ENCODE measurements around the gene DCBLD1.
"Not testable (repeated sequence)": the region's sequence is repeated elsewhere in the genome, so short reads cannot be mapped to it uniquely, and the experiment has no call there.

DCBLD1 gene

GRCh38 chr6:117517995-117518394, 35.5 kb downstream of the DCBLD1 start:
- H3K4ac ChIP-seq (ENCODE audit: low read depth, low read length); H3K14ac ChIP-seq (ENCODE audit: low read length); H3K79me1 ChIP-seq (ENCODE audit: low read length); H3K4me1 ChIP-seq (ENCODE audit: control insufficient read depth in 1 of 2, insufficient read depth in 2 of 2, low read length in 2 of 2); H3K9me3 ChIP-seq (ENCODE audit: insufficient read depth, low read depth, low read length); H4K91ac ChIP-seq (ENCODE audit: low read depth, low read length); H2AK5ac ChIP-seq (ENCODE audit: low read length); H2BK12ac ChIP-seq (ENCODE audit: low read length); DNase-seq; H3K23ac ChIP-seq (ENCODE audit: low read length); H3K27ac ChIP-seq (ENCODE audit: low read depth, low read length); H3K4me2 ChIP-seq (ENCODE audit: low read length); H2BK120ac ChIP-seq (ENCODE audit: insufficient read depth, low read length, poor library complexity); H4K8ac ChIP-seq (ENCODE audit: low read depth, low read length); H3K27me3 ChIP-seq (ENCODE audit: insufficient read depth, low read length); H3K79me2 ChIP-seq (ENCODE audit: control insufficient read depth, insufficient read depth, low read length, poor library complexity); H3K9ac ChIP-seq (ENCODE audit: low read length); H2AFZ ChIP-seq (ENCODE audit: insufficient read depth, low read length, poor library complexity); H4K12ac ChIP-seq (ENCODE audit: low read depth, low read length); H3K18ac ChIP-seq (ENCODE audit: low read length); H3K36me3 ChIP-seq (ENCODE audit: control insufficient read depth in 1 of 2, insufficient read depth in 2 of 2, low read length in 2 of 2); H3K4me3 ChIP-seq (ENCODE audit: low read depth, low read length); H2BK5ac ChIP-seq (ENCODE audit: low read depth, low read length, poor library complexity): not testable (repeated sequence)
- no CpG with 5 or more reads among the region's 5 CpGs for WGBS (ENCODE audit: extremely low coverage, insufficient coverage, insufficient read length)

DNA sequence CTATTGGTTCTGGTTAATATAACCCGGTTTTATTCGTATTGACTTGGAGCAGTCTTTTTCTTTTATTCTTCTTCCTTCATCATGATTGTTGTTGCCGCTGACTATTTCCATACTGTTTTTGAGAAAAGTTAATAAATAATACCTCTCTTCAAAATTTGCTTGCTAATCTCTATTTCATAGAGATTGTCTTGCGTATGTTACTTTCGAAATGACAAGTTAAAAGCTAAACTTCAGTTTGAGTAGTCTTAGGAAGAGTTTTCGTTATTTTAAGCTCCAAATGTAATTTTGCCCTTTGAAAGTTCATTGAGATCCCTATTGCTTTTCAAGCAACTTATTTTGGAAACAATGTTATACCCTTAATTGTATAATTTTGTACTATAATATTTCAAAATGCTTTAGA, 36.4 kb downstream of the DCBLD1 start:
- no peak overlapping the region for H3K9ac ChIP-seq (ENCODE audit: low read length)
- H4K8ac ChIP-seq (ENCODE audit: low read depth, low read length) = no peak overlapping the region
- no peak overlapping the region for H3K4ac ChIP-seq (ENCODE audit: low read depth, low read length)
- DNase-seq = no peak
- H3K18ac ChIP-seq (ENCODE audit: low read length) = no peak overlapping the region
- H2BK12ac ChIP-seq (ENCODE audit: low read length) = no peak overlapping the region
- H4K91ac ChIP-seq (ENCODE audit: low read depth, low read length) = no peak overlapping the region
- H3K27ac ChIP-seq (ENCODE audit: low read depth, low read length) = no peak overlapping the region
- no peak overlapping the region for H4K12ac ChIP-seq (ENCODE audit: low read depth, low read length)
- H2AFZ ChIP-seq (ENCODE audit: insufficient read depth, low read length, poor library complexity) = no peak overlapping the region
- no CpG with 5 or more reads among the region's 6 CpGs for WGBS (ENCODE audit: extremely low coverage, insufficient coverage, insufficient read length)
- H3K23ac ChIP-seq (ENCODE audit: low read length) = no peak overlapping the region
- no peak overlapping the region for H2AK5ac ChIP-seq (ENCODE audit: low read length)
- no peak overlapping the region for H3K4me2 ChIP-seq (ENCODE audit: low read length)
- peaks cover 0 to 9% of the 10 kb centered on the region in 2 experiments for H3K36me3 ChIP-seq (ENCODE audit: control insufficient read depth in 1 of 2, insufficient read depth in 2 of 2, low read length in 2 of 2)
- no peaks in the 10 kb centered on the region for H3K79me2 ChIP-seq (ENCODE audit: control insufficient read depth, insufficient read depth, low read length, poor library complexity)
- peaks cover 0 to 4% of the 10 kb centered on the region in 2 experiments for H3K4me1 ChIP-seq (ENCODE audit: control insufficient read depth in 1 of 2, insufficient read depth in 2 of 2, low read length in 2 of 2)
- H2BK5ac ChIP-seq (ENCODE audit: low read depth, low read length, poor library complexity) = no peak overlapping the region
- peaks cover 4% of the 10 kb centered on the region for H3K79me1 ChIP-seq (ENCODE audit: low read length)
- no peak overlapping the region for H3K4me3 ChIP-seq (ENCODE audit: low read depth, low read length)
- H2BK120ac ChIP-seq (ENCODE audit: insufficient read depth, low read length, poor library complexity) = no peak overlapping the region
- H3K27me3 ChIP-seq (ENCODE audit: insufficient read depth, low read length) = no peaks in the 10 kb centered on the region
- no peaks in the 10 kb centered on the region for H3K9me3 ChIP-seq (ENCODE audit: insufficient read depth, low read depth, low read length)
- no peak overlapping the region for H3K14ac ChIP-seq (ENCODE audit: low read length)

DNA sequence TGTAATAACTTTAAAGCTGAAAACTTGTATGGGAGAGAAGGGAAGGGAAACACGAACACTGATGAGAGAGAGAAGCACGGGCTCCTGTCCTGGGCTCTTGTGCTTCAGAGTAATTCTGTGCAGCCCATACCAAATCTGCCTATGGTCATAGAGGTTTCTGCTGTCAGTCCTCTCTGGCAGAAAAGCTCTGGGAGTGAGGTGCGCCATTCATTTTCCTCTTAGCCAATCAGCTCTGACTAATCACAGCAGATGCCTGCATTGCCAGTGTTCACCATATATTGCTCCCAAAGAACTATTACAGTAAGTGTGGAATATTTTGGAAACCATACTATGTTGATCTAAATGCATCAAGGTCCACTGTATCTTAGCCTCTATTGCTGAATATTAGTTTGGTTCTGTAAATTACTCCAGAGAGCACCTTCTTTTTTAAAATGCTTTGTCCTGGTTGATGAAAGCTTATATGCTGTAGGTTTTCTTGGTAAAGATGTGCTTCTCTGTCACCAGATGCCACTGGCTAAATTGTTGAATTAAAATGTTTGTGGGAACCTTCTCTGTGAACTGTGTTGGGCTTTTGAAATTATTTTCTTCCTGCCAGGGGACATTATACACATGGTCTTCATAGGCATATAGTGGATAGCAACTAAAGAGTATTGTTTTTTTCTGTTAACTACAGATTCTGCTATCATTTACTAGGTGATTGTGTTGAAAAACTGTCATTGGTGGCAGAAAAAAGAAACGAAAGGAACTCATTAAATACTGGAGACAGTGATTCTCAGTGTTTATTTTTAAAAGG, 38.3 kb downstream of the DCBLD1 start:
- Histone ChIP-seq H2BK120ac (ENCODE audit: insufficient read depth, low read length, poor library complexity) (peak overlapping the region; percentile 2), H4K8ac (ENCODE audit: low read depth, low read length) (no peak overlapping the region)

GRCh38 chr6:117521791-117522502, 39.5 kb downstream of the DCBLD1 start:
- H4K91ac ChIP-seq (ENCODE audit: low read depth, low read length) = no peak overlapping the region
- H2BK5ac ChIP-seq (ENCODE audit: low read depth, low read length, poor library complexity) = peak overlapping the region; percentile 40
- whole genome bisulfite sequencing (ENCODE audit: extremely low coverage, insufficient coverage, insufficient read length) = no CpG with 5 or more reads among the region's 5 CpGs
- H3K9ac ChIP-seq (ENCODE audit: low read length) = no peak overlapping the region
- H3K4me1 ChIP-seq (ENCODE audit: control insufficient read depth in 1 of 2, insufficient read depth in 2 of 2, low read length in 2 of 2) = peaks cover 0 to 4% of the 10 kb centered on the region in 2 experiments
- H3K36me3 ChIP-seq (ENCODE audit: control insufficient read depth in 1 of 2, insufficient read depth in 2 of 2, low read length in 2 of 2) = peaks cover 4 to 12% of the 10 kb centered on the region in 2 experiments
- H2AFZ ChIP-seq (ENCODE audit: insufficient read depth, low read length, poor library complexity) = no peak overlapping the region
- peak overlapping the region; percentile 51 for H3K27ac ChIP-seq (ENCODE audit: low read depth, low read length)
- H3K4me3 ChIP-seq (ENCODE audit: low read depth, low read length) = no peak overlapping the region
- no peak overlapping the region for H4K8ac ChIP-seq (ENCODE audit: low read depth, low read length)
- no peaks in the 10 kb centered on the region for H3K9me3 ChIP-seq (ENCODE audit: insufficient read depth, low read depth, low read length)
- peak overlapping the region; percentile 87 for H2BK12ac ChIP-seq (ENCODE audit: low read length)
- no peak overlapping the region for H3K4me2 ChIP-seq (ENCODE audit: low read length)
- H4K12ac ChIP-seq (ENCODE audit: low read depth, low read length) = no peak overlapping the region
- H3K27me3 ChIP-seq (ENCODE audit: insufficient read depth, low read length) = no peaks in the 10 kb centered on the region
- peak overlapping the region; percentile 5 for H2BK120ac ChIP-seq (ENCODE audit: insufficient read depth, low read length, poor library complexity)
- H3K79me1 ChIP-seq (ENCODE audit: low read length) = peaks cover 5% of the 10 kb centered on the region
- no peak for DNase-seq
- no peaks in the 10 kb centered on the region for H3K79me2 ChIP-seq (ENCODE audit: control insufficient read depth, insufficient read depth, low read length, poor library complexity)
- H3K18ac ChIP-seq (ENCODE audit: low read length) = no peak overlapping the region
- H2AK5ac ChIP-seq (ENCODE audit: low read length) = no peak overlapping the region
- H3K4ac ChIP-seq (ENCODE audit: low read depth, low read length) = no peak overlapping the region
- H3K23ac ChIP-seq (ENCODE audit: low read length) = no peak overlapping the region
- H3K14ac ChIP-seq (ENCODE audit: low read length) = no peak overlapping the region

More for the DNA sequence above, 38.3 kb downstream of the DCBLD1 start:
- Histone ChIP-seq H3K36me3 (ENCODE audit: control insufficient read depth in 1 of 2, insufficient read depth in 2 of 2, low read length in 2 of 2) (peaks cover 2 to 9% of the 10 kb centered on the region in 2 experiments), H2AFZ (ENCODE audit: insufficient read depth, low read length, poor library complexity) (no peak overlapping the region), H2BK12ac (ENCODE audit: low read length) (no peak overlapping the region), H3K4me3 (ENCODE audit: low read depth, low read length) (no peak overlapping the region), H3K23ac (ENCODE audit: low read length) (no peak overlapping the region), H3K79me2 (ENCODE audit: control insufficient read depth, insufficient read depth, low read length, poor library complexity) (no peaks in the 10 kb centered on the region), H3K14ac (ENCODE audit: low read length) (no peak overlapping the region), H3K18ac (ENCODE audit: low read length) (no peak overlapping the region), H3K4ac (ENCODE audit: low read depth, low read length) (no peak overlapping the region), H3K27me3 (ENCODE audit: insufficient read depth, low read length) (no peaks in the 10 kb centered on the region), H4K91ac (ENCODE audit: low read depth, low read length) (peak overlapping the region; percentile 17), H3K9ac (ENCODE audit: low read length) (no peak overlapping the region), H3K27ac (ENCODE audit: low read depth, low read length) (peak overlapping the region; percentile 39), H3K9me3 (ENCODE audit: insufficient read depth, low read depth, low read length) (no peaks in the 10 kb centered on the region), H3K4me2 (ENCODE audit: low read length) (no peak overlapping the region), H2AK5ac (ENCODE audit: low read length) (no peak overlapping the region), H3K79me1 (ENCODE audit: low read length) (peaks cover 5% of the 10 kb centered on the region), H3K4me1 (ENCODE audit: control insufficient read depth in 1 of 2, insufficient read depth in 2 of 2, low read length in 2 of 2) (peaks cover 0 to 4% of the 10 kb centered on the region in 2 experiments), H4K12ac (ENCODE audit: low read depth, low read length) (no peak overlapping the region), H2BK5ac (ENCODE audit: low read depth, low read length, poor library complexity) (no peak overlapping the region)
- DNase-seq = no peak
- no CpG with 5 or more reads among the region's 4 CpGs for WGBS (ENCODE audit: extremely low coverage, insufficient coverage, insufficient read length)
